GM19351 (cell line): ENCODE data around the gene TMEM236.
A peak's percentile ranks its signal among the peaks of the same experiment; 100 is the strongest.

Experiments used
- ATAC-seq: cut with Tn5 transposase; IDR thresholded peaks from one replicate; pipeline ENCODE4 v1.9.1; 2021; ENCODE audit warnings: mild to moderate bottlenecking, moderate library complexity; ENCODE audit not compliant: unreplicated experiment

TMEM236 gene

GRCh38 chr10:17737027-17737965 lies 14.7 kb upstream of the TMEM236 start:
- no peak for ATAC-seq

GRCh38 chr10:17740668-17741067 lies 11.3 kb upstream of the TMEM236 start:
- no peak for ATAC-seq

- ATAC-seq = no peak
Measured at GRCh38 chr10:17742918-17743317, 9.1 kb upstream of the TMEM236 start.

GRCh38 chr10:17743437-17743836 lies 8.6 kb upstream of the TMEM236 start:
- ATAC-seq = no peak

- no peak for ATAC-seq
Measured at GRCh38 chr10:17744341-17744861, 7.6 kb upstream of the TMEM236 start.

GRCh38 chr10:17747883-17748550 lies 4.0 kb upstream of the TMEM236 start:
- ATAC-seq = no peak

GRCh38 chr10:17749890-17750289 lies 2.1 kb upstream of the TMEM236 start:
- no peak for ATAC-seq

GRCh38 chr10:17756557-17757217 lies 4.7 kb downstream of the TMEM236 start:
- peak; percentile 90 for ATAC-seq

- no peak for ATAC-seq
Measured at GRCh38 chr10:17758200-17758599, 6.2 kb downstream of the TMEM236 start.

GRCh38 chr10:17758896-17759295 lies 6.9 kb downstream of the TMEM236 start:
- ATAC-seq = no peak

- no peak for ATAC-seq
Measured at GRCh38 chr10:17764142-17764541, 12.1 kb downstream of the TMEM236 start.

- ATAC-seq = no peak
Measured at GRCh38 chr10:17765602-17766001, 13.6 kb downstream of the TMEM236 start.

GRCh38 chr10:17766731-17767130 lies 14.7 kb downstream of the TMEM236 start:
- no peak for ATAC-seq

GRCh38 chr10:17768496-17768895 lies 16.5 kb downstream of the TMEM236 start:
- no peak for ATAC-seq

GRCh38 chr10:17768957-17769356 lies 17.0 kb downstream of the TMEM236 start:
- ATAC-seq = no peak

GRCh38 chr10:17771017-17771416 lies 19.0 kb downstream of the TMEM236 start:
- no peak for ATAC-seq

GRCh38 chr10:17779784-17780183 lies 27.8 kb downstream of the TMEM236 start:
- no peak for ATAC-seq

GRCh38 chr10:17780727-17781126 lies 28.7 kb downstream of the TMEM236 start:
- ATAC-seq = no peak

- no peak for ATAC-seq
Measured at GRCh38 chr10:17781856-17782255, 29.9 kb downstream of the TMEM236 start.

- no peak for ATAC-seq
Measured at GRCh38 chr10:17782921-17783665, 31.1 kb downstream of the TMEM236 start.

GRCh38 chr10:17783751-17784150 lies 31.8 kb downstream of the TMEM236 start:
- no peak for ATAC-seq
